ENCODE measurements around the gene COL6A1.

Gene COL6A1

DNA sequence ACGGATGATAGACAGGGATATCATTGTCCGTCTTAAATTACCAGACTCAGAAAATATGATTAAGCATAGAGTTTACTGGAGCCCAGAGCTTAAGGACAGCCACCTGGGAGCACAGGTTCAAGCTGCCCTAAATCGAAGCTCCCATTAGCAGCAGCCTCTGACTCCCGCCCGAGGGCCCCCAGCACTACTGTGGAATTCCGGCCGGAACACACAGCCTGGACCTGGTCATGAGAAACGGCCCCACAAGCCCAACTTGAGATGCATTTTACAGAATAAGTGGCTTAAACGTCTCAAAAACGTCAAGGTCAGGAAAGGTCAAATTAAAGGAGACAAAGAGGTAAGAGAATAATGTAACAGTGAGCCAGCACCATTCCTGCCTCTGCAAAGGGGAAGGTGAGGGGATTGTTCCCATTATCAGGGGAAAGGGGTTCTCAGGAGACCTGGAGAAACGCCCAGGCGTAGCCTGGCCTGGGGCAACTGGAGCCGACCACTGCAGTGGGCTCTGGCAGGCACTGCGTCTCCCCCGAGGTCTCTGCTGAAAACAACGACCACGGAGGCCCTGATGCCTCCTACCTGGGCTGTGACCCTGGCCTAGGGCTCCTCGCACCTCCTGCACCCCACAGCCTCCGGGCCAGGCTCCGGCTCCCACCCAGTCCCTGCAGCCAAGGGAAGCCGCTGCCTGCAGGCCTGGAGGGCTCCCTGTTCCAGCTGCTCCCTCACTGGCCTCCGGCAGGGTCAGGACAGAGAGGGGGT lies 11.5 kb upstream of the COL6A1 start:
- Histone ChIP-seq H3K4me1 (ENCODE audit: control insufficient read depth, insufficient read depth, low read length, poor library complexity, severe bottlenecking) (peaks cover 28% of the 10 kb centered on the region), H3K27ac (ENCODE audit: low read depth, low read length, severe bottlenecking) (no peak overlapping the region), H3K36me3 (ENCODE audit: control insufficient read depth, insufficient read depth, low read length) (no peaks in the 10 kb centered on the region), H3K4me3 (ENCODE audit: extremely low read depth, insufficient read depth, low read length, poor library complexity, severe bottlenecking) (no peak overlapping the region), H3K9me3 (ENCODE audit: control insufficient read depth, low read length) (peaks cover under 1% of the 10 kb centered on the region)
- 73 to 77% methylated on average over 20 to 21 of the region's 22 CpGs for WGBS, 2 experiments (ENCODE audit: insufficient coverage in 2 of 2)

DNA sequence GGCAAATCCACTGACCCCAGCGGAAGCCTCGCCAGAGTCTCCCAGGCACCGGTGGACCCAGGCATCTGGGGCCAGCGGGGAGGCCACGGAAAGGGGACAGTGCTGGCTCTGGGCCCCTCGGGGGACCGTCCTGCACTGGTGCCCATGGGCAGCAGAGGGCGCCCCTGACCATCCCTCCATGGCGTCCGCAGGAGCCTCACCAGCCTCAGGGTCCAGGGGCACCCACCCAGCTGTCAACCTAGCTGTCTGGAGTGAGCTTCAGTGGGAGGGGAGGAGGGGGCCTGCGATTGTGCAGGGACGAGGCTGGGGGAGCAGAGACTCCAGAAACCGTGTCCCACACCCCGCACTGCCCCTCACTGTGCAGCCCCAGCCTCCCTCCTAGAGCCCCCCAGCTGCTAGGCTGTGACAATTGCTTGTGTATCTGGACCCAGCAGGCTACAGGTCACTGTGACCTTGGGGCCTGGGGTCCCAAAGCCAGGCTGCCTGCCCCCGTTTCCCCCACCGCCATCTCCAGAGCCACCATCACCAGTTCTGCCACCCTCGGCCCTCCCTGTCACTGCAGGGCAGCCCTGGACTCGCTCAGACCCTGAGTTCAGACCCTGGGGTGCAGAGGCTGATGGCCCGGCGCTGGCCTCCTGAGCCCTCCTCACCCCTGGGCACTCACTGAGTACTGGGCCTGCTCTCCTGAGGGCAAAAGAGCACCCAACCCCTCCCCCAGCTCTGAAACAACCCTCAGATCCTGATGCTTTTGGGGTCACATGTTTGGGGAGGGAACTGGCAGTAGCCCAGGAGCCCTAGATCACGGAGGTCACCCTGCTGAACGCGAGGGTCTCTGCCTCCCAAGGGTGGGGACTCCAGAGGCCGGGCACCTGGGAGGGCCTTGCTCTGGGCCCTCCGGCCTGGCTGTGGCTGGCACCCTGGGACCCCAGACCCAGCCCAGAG lies 10.6 kb upstream of the COL6A1 start:
- no peak overlapping the region for H3K27ac ChIP-seq (ENCODE audit: low read depth, low read length, severe bottlenecking)
- H3K36me3 ChIP-seq (ENCODE audit: control insufficient read depth, insufficient read depth, low read length), result no peaks in the 10 kb centered on the region
- 19 to 50% methylated on average over 13 to 22 of the region's 25 CpGs for WGBS, 2 experiments (ENCODE audit: insufficient coverage in 2 of 2)
- no peak overlapping the region for H3K4me3 ChIP-seq (ENCODE audit: extremely low read depth, insufficient read depth, low read length, poor library complexity, severe bottlenecking)
- H3K9me3 ChIP-seq (ENCODE audit: control insufficient read depth, low read length), result no peaks in the 10 kb centered on the region
- H3K4me1 ChIP-seq (ENCODE audit: control insufficient read depth, insufficient read depth, low read length, poor library complexity, severe bottlenecking), result peaks cover 31% of the 10 kb centered on the region

DNA sequence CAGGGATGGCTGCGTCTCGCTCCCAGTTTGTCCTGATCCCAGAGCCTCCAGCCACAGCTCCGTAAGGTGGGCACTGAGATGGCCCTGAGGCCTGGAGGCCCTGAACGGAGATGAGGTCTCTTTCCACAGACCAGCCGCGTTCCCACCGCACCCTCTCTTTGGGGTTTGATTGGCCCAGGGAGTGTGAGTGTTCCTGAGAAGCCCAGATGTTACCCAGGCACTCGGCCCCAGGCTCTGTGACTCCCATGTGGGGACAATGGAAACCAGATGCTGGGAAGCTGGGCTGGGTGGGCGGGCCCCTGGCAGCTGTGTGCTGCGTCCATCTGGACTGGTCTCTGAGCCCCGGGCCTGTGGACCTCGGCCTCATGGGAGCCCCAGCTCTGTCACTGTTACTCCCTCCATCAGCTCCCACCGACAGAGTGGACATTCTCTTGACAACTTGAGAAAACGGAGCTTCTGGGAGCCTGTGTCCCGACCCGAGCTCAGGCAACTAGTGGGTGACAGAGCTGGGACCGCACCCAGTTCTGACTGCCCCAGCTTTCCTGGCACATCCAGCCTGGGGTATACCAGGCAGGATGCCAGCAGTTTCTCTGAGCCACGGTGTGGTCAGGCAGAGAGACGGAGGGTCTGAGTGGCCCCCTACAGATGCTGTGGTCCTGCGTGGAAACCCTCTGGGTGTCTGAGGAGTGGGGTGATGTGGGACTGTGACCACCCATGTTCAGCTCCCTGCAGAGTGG lies 9.8 kb upstream of the COL6A1 start:
- peak overlapping the region; percentile 94 for H3K27ac ChIP-seq (ENCODE audit: low read depth, low read length, severe bottlenecking)
- no peaks in the 10 kb centered on the region for H3K36me3 ChIP-seq (ENCODE audit: control insufficient read depth, insufficient read depth, low read length)
- H3K9me3 ChIP-seq (ENCODE audit: control insufficient read depth, low read length), result no peaks in the 10 kb centered on the region
- WGBS, 2 experiments (ENCODE audit: insufficient coverage in 2 of 2), result 90 to 93% methylated on average over 18 to 19 of the region's 20 CpGs
- H3K4me1 ChIP-seq (ENCODE audit: control insufficient read depth, insufficient read depth, low read length, poor library complexity, severe bottlenecking), result peaks cover 35% of the 10 kb centered on the region
- H3K4me3 ChIP-seq (ENCODE audit: extremely low read depth, insufficient read depth, low read length, poor library complexity, severe bottlenecking), result no peak overlapping the region

DNA sequence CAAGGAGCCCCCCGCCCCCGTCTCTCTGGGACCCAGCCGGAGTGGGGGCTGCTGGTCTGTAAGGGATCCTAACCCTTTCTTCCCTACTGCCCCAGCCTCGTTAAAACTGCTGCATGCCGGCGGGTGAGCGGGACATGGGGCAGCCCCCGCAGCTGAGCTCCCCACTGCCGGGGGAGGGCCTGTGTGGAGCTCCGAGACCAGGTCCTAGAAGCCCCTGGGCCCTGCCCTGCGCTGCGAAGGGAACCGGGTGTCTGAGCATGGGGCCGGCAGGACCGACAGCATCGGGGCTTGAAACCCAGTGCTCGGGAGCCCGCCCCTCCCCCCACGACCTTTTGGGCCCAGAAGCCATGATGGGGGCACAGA lies 9.2 kb upstream of the COL6A1 start:
- no peaks in the 10 kb centered on the region for H3K9me3 ChIP-seq (ENCODE audit: control insufficient read depth, low read length)
- peaks cover 37% of the 10 kb centered on the region for H3K4me1 ChIP-seq (ENCODE audit: control insufficient read depth, insufficient read depth, low read length, poor library complexity, severe bottlenecking)
- peak overlapping the region; percentile 94 for H3K27ac ChIP-seq (ENCODE audit: low read depth, low read length, severe bottlenecking)
- H3K4me3 ChIP-seq (ENCODE audit: extremely low read depth, insufficient read depth, low read length, poor library complexity, severe bottlenecking), result no peak overlapping the region
- no peaks in the 10 kb centered on the region for H3K36me3 ChIP-seq (ENCODE audit: control insufficient read depth, insufficient read depth, low read length)
- WGBS, 2 experiments (ENCODE audit: insufficient coverage in 2 of 2), result 45 to 47% methylated on average over 15 to 17 of the region's 19 CpGs

DNA sequence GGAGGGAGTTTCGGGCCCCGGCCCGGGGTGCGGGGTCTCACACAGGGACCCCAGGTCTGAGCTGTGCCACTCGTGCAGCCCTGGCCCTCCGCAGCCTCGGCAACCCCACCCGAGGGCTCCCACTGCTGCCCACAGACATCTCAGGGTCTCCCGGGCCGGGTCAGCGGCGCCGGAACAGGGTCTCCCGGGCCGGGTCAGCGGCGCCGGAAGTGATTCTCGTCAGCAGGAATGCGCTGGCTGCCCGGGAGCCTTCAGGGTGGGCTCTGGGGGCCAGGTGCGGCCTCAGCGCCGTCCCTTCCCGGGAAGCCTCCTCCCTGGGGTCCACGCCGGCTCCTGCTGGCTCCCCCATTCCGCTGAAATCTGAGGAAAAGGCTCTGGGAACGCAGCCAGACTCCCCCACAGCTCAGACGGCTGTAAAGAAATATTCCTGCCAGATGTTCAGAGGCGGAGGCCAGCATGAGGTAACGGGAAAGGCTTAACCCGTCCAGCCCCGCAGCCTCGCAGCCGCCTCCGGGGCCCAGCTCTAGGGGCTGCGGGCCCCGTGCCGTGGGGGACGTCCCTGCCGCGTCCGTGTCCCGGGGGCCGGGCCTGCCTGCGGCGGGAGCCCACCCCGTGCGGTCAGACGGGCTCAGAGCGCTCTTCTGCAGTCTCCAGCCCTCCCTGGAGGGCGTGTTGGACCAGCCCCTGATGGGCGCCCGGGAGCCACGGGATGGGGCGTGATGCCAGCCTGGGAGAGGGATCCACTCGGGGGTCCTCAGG lies 8.7 kb upstream of the COL6A1 start:
- 10 to 14% methylated on average over 53 to 58 of the region's 58 CpGs for WGBS, 2 experiments (ENCODE audit: insufficient coverage in 2 of 2)
- Histone ChIP-seq H3K4me3 (ENCODE audit: extremely low read depth, insufficient read depth, low read length, poor library complexity, severe bottlenecking) (peak overlapping the region; percentile 36), H3K27ac (ENCODE audit: low read depth, low read length, severe bottlenecking) (peak overlapping the region; percentile 94), H3K36me3 (ENCODE audit: control insufficient read depth, insufficient read depth, low read length) (no peaks in the 10 kb centered on the region), H3K9me3 (ENCODE audit: control insufficient read depth, low read length) (no peaks in the 10 kb centered on the region), H3K4me1 (ENCODE audit: control insufficient read depth, insufficient read depth, low read length, poor library complexity, severe bottlenecking) (peaks cover 38% of the 10 kb centered on the region)

DNA sequence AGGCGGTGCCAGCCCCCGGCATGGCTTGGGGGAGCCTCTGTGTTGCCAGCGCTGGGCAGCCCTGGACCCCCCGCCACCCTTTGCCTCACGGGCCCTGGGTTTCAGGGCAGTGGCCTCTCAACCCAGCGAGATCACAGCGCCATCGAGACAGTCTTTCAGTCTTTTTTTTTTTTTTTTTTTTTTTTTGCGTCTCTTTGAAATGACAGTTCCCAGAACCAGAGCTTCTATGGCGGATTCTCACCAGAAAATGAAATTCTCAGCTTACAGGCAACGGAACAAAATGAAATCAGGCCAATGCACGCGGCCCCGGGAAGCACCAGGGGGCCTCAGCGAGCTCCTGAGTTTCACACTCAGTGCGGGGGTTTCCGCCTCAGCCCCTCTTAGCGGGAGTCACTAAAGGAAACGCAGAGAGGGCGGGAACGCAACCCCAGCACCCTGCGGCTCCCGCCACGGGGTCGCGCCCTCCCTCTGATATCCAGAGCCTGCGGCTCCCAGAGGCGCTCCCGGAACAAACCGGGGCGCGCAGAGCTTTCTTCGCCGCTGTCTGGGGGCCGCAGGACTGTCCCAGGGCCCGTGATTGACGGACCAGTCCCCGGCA lies 8.0 kb upstream of the COL6A1 start:
- Histone ChIP-seq H3K4me3 (ENCODE audit: extremely low read depth, insufficient read depth, low read length, poor library complexity, severe bottlenecking) (peak overlapping the region; percentile 36), H3K4me1 (ENCODE audit: control insufficient read depth, insufficient read depth, low read length, poor library complexity, severe bottlenecking) (peaks cover 38% of the 10 kb centered on the region), H3K36me3 (ENCODE audit: control insufficient read depth, insufficient read depth, low read length) (no peaks in the 10 kb centered on the region), H3K27ac (ENCODE audit: low read depth, low read length, severe bottlenecking) (peak overlapping the region; percentile 94), H3K9me3 (ENCODE audit: control insufficient read depth, low read length) (no peaks in the 10 kb centered on the region)
- WGBS, 2 experiments (ENCODE audit: insufficient coverage in 2 of 2), result 0 to 3% methylated on average over 31 to 36 of the region's 38 CpGs

DNA sequence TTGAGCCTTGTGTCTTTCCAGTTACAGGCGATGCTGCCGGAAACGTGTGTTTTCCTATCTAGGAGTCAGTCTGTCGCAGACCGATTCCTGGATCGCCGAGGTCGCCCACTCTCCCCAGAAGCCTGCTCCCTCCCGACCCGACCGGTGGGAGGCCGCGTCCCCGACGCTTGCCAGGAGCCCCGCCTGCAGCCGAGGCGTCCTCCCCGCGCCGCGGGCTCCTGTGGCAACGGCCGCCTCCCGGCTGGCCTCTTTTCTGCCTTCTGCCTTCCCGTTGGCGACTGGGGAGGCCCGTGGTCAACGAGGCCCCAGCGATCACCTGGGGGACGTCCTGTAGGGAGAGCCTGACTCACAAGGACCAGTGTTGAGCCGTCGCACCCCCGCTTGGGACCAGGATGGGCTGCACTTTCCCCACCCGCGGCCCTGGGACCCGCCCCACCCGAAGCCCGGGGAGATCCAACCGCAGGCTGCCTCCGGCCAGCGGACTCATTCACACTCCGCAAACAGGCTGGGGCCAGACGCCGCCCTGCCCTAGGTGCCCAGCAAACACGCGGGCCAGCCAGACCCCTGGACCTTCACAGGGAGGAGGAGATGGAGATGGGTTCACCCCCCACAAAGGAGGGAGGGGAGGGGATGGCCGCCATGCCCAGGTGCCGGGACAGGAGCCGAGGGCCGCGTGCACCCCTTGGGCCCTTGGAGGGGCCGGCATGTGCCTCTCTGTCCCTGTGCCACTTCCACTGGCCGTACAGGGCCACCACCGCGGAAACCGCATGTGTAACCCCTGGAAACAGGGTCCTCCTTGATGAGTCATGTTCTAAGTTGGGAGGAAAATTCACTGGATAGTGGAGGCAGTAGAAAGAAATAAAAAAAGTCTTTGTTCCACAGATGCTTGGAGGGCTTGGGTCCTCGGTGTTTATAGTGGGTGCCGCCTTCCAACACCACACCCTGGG lies 7.2 kb upstream of the COL6A1 start:
- Histone ChIP-seq H3K9me3 (ENCODE audit: control insufficient read depth, low read length) (no peaks in the 10 kb centered on the region), H3K27ac (ENCODE audit: low read depth, low read length, severe bottlenecking) (peak overlapping the region; percentile 94), H3K36me3 (ENCODE audit: control insufficient read depth, insufficient read depth, low read length) (no peaks in the 10 kb centered on the region), H3K4me3 (ENCODE audit: extremely low read depth, insufficient read depth, low read length, poor library complexity, severe bottlenecking) (peak overlapping the region; percentile 36), H3K4me1 (ENCODE audit: control insufficient read depth, insufficient read depth, low read length, poor library complexity, severe bottlenecking) (peaks cover 41% of the 10 kb centered on the region)
- WGBS, 2 experiments (ENCODE audit: insufficient coverage in 2 of 2), result 1 to 2% methylated on average over 44 to 45 of the region's 59 CpGs

DNA sequence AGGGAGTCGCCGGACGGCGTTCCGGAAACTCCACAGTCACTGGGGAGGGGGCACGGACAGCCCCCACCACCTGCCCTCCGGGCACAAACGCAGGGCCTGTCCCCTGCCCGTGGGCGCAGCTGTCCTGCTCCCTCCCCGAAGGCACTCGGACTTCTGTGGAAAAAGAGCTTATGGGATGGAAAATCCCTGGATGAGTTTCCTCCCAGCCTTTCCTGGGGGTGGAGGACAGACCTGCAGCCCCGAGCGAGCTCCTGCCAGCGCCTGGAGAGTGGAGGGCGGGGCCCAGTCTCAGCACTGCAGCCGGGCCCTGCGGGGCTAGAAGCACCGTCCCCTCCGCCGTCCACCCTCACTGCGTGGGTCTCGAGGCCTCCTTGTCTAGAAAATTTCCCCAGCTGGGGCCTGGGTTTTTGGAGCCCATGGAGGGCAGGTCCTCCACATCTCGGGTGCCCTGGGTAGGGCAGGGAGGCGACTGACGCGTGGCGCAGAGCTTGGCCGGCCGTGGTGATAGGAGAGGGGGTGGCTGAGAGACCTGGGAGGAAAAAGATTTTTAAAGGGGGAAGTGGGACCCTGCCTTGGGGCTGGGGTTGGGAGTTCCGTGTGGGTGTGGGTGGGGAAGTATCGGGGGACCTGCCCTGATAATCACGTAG lies 6.4 kb upstream of the COL6A1 start:
- 4% methylated on average over 16 to 21 of the region's 33 CpGs for WGBS, 2 experiments (ENCODE audit: insufficient coverage in 2 of 2)
- Histone ChIP-seq H3K9me3 (ENCODE audit: control insufficient read depth, low read length) (no peaks in the 10 kb centered on the region), H3K27ac (ENCODE audit: low read depth, low read length, severe bottlenecking) (peak overlapping the region; percentile 94), H3K4me3 (ENCODE audit: extremely low read depth, insufficient read depth, low read length, poor library complexity, severe bottlenecking) (peak overlapping the region; percentile 36), H3K36me3 (ENCODE audit: control insufficient read depth, insufficient read depth, low read length) (no peaks in the 10 kb centered on the region), H3K4me1 (ENCODE audit: control insufficient read depth, insufficient read depth, low read length, poor library complexity, severe bottlenecking) (peaks cover 43% of the 10 kb centered on the region)

All from mesodermal cell (in vitro differentiated cells).